ENCODE measurements around the gene APBB2.
A peak's percentile ranks its signal among the peaks of the same experiment; 100 is the strongest.

The APBB2 gene

GRCh38 chr4:41214136-41214824 lies at the start of gene APBB2:
APBB2 (minus strand) TSS chr4:41214542; CDS start chr4:41033254, 181,288 bp downstream.
- DNase-seq, result peak; percentile 84

- no peak for DNase-seq
Measured at GRCh38 chr4:41262198-41262597, 47.9 kb upstream of the APBB2 start.

GRCh38 chr4:41260116-41260733 lies 45.9 kb upstream of the APBB2 start:
- no peak for DNase-seq

- peak; percentile 63 for DNase-seq
Measured at GRCh38 chr4:41258783-41259182, 44.4 kb upstream of the APBB2 start.

- no peak for DNase-seq
Measured at GRCh38 chr4:41257906-41258305, 43.6 kb upstream of the APBB2 start.

- no peak for DNase-seq
Measured at GRCh38 chr4:41257257-41257901, 43.0 kb upstream of the APBB2 start.

GRCh38 chr4:41256740-41257256 lies 42.5 kb upstream of the APBB2 start, which contains the start of gene UCHL1:
UCHL1 (plus strand) TSS chr4:41256928; CDS start chr4:41256977, 49 bp downstream.
- DNase-seq, result peak; percentile 13

GRCh38 chr4:41256131-41256739 lies 41.9 kb upstream of the APBB2 start:
- DNase-seq, result no peak

- no peak for DNase-seq
Measured at GRCh38 chr4:41245983-41246382, 31.6 kb upstream of the APBB2 start.

- DNase-seq, result no peak
Measured at GRCh38 chr4:41241919-41242318, 27.6 kb upstream of the APBB2 start.

GRCh38 chr4:41236508-41236907 lies 22.2 kb upstream of the APBB2 start:
- DNase-seq, result no peak

- DNase-seq, result no peak
Measured at GRCh38 chr4:41236032-41236431, 21.7 kb upstream of the APBB2 start.

- no peak for DNase-seq
Measured at GRCh38 chr4:41232856-41233255, 18.5 kb upstream of the APBB2 start.

- no peak for DNase-seq
Measured at GRCh38 chr4:41232406-41232805, 18.1 kb upstream of the APBB2 start.

GRCh38 chr4:41227902-41228301 lies 13.6 kb upstream of the APBB2 start:
- DNase-seq, result no peak

GRCh38 chr4:41221850-41222645 lies 7.7 kb upstream of the APBB2 start:
- DNase-seq, result no peak

- no peak for DNase-seq
Measured at GRCh38 chr4:41219421-41219950, 5.1 kb upstream of the APBB2 start.

GRCh38 chr4:41218703-41219102 lies 4.4 kb upstream of the APBB2 start:
- no peak for DNase-seq

GRCh38 chr4:41217374-41217773 lies 3.0 kb upstream of the APBB2 start:
- DNase-seq, result no peak

GRCh38 chr4:41217020-41217333 lies 2.6 kb upstream of the APBB2 start:
- no peak for DNase-seq

GRCh38 chr4:41216294-41217019 lies 2.1 kb upstream of the APBB2 start:
- DNase-seq, result peak; percentile 74

- peak; percentile 56 for DNase-seq
Measured at GRCh38 chr4:41215969-41216293, 1.6 kb upstream of the APBB2 start.
